ENCODE measurements around the gene IL18R1.
"Not testable (repeated sequence)": the region's sequence is repeated elsewhere in the genome, so short reads cannot be mapped to it uniquely, and the experiment has no call there.

IL18R1 gene

GRCh38 chr2:102355526-102356380, at the start of gene IL18R1:
Gene IL18R1 (plus strand): TSS chr2:102355796. CDS start chr2:102362661, 6,865 bp downstream.
- DNase-seq (ENCODE audit: low read depth, low spot score), result no peak

DNA sequence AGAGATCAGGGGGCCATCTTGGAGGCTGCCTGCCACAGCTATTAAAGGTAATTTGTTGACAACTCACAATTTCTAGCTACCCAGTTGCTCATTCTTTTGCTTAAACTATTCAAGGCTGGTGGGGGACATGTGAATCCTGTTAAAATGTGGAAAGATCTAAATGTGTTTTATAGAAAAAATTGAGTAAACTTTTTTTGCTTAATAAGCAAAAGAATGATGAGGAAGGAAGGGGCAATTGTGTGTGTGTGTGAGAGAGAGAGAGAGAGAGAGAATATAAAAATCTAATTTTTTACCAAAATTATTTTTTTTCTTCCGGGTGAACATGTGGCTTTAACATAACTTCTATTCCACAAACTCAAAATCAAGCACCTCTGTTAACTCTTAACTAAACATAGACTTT, 49.5 kb upstream of the IL18R1 start:
- DNase-seq (ENCODE audit: low read depth, low spot score), result no peak

DNA sequence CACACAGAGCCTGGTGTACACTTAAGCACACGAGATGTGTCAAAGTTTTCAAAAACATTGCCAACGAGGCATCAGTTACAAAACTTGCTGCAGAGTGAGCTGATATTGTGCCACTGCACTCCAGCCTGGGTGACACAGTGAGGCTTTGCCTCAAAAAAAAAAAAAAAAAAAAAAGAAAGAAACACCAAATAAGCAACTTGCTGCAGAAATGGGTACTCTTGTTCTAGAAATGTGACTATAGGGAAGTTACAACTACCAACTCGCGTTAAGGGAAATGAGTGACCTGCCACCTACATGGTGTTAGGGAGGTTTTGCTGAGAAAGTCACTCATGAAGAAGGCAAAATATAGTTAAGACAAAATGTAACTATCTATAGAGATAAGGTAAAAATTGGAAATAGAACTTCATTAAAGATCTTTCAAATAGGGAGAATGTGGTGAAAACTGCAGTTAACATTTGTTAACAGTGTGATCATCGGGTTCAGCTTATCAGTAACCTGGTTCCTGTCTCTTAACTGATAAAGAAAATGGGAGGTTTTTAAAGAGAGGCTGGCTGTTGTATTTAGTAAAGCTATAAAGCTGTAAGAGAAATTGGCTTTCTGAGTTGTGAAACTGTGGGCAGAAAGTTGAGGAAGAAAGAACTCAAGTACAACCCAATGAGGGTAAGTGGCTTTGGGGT, 44.5 kb upstream of the IL18R1 start, which contains the start of gene IL1RL1:
Gene IL1RL1, plus strand, starts transcription at position 600 of the 677 bp plus-strand sequence. CDS start 26,702 bp downstream, outside the sequence.
- DNase-seq (ENCODE audit: low read depth, low spot score), result no peak

DNA sequence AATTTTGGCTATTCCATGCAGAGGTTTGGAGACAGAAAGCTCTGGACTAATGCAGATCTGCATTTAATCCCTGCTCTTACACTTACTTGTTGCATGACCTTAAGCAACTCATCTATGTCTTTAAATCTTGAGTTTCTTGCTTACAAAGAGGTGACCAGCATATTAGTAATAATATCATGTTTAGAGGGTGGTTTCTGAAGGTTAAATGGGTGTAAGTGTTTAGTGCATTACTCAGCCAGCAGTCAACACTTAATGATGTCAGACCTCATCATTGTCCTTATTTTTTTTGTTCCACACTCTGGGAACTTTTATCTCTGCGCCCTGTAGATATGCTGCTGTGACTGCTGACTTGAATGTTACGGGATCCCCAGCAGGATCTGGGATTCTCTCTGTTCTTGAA, 42.6 kb upstream of the IL18R1 start:
- DNase-seq (ENCODE audit: low read depth, low spot score), result no peak

DNA sequence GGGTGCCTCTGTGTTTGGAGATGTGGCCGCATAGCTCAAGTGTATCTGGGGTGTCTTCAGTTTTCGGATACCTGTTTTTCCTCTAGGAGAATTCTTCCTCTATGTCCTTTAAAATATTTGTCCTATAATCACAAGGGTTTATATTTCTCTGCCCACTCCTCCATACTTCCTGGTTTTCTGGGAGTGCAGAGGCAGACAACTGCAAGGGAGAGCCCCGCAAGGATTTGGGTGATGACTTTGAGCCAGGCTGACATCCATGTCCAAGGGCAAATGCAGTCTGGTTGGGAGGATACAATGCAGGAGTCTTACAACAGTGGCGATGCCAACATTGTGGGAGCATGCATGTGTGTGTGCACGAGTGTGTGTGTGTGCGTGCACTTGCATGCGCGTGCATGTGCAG, 42.1 kb upstream of the IL18R1 start:
- no peak for DNase-seq (ENCODE audit: low read depth, low spot score)

GRCh38 chr2:102313950-102314349, 41.6 kb upstream of the IL18R1 start:
- DNase-seq (ENCODE audit: low read depth, low spot score), result no peak

DNA sequence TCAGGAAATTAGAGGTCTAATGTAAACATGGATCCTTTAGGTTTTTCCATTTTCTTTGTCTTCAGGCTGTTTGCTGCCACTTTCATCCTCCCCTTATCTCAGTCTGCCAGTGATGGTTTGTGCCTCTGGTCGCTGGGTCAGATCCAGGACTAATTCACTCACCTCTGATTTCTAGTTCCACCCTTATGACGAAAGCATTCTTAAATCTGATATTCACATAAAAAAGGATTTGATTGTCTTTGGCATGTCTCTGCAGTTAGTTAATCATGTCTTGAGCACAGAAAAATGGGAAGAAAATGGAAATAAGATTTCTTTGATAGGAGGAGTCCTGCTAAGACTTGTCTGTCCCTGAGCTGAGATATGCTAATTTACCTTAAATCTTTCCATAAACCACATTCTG, 39.7 kb upstream of the IL18R1 start:
- no peak for DNase-seq (ENCODE audit: low read depth, low spot score)

GRCh38 chr2:102317715-102318114, 37.9 kb upstream of the IL18R1 start:
- DNase-seq (ENCODE audit: low read depth, low spot score), result no peak

GRCh38 chr2:102318437-102318836, 37.2 kb upstream of the IL18R1 start:
- no peak for DNase-seq (ENCODE audit: low read depth, low spot score)

DNA sequence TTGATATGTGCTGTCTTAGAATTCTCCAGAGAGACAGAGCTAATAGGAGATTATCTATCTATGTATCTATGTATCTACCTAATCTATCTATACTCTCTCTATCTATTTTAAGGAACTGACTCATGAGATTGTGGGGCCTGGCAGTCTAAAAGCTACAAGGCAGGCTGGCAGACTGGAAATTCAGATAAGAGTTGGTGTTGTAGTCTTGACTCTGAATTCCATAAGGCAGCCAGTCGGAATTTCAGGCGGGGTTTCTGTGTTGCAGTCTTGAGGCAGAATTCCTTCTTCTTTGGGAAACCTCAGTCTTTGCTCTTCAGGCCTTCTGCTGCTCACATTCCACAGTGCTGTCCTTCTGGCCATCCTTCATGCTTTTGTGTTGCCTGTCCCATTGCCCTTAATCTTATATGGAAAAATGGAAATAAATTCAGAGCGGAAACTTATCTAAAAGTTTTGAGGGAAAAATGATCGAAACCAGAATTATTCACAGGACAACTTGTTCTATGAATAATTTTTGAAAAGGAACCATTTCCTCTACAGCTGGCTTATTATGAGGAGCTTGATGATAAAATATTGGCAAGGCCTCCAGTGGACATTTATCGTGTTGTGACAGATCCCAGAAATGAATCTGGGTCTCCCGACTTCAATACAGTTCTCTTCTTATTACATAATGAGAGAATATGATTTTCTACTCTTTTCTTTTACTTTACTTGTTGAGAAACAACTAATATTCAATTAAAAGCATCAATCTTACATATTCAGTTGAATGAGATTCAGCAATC, 33.5 kb upstream of the IL18R1 start:
- no peak for DNase-seq (ENCODE audit: low read depth, low spot score)

DNA sequence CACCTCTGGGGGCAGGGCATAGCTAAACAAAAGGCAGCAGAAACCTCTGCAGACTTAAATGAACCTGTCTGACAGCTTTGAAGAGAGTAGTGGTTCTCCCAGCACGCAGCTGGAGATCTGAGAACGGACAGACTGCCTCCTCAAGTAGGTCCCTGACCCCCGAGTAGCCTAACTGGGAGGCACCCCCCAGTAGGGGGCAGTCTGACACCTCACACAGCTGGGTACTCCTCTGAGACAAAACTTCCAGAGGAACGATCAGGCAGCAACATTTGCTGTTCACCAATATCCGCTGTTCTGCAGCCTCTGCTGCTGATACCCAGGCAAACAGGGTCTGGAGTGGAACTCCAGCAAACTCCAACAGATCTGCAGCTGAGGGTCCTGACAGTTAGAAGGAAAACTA, 30.7 kb upstream of the IL18R1 start:
- not testable (repeated sequence) for DNase-seq (ENCODE audit: low read depth, low spot score)

DNA sequence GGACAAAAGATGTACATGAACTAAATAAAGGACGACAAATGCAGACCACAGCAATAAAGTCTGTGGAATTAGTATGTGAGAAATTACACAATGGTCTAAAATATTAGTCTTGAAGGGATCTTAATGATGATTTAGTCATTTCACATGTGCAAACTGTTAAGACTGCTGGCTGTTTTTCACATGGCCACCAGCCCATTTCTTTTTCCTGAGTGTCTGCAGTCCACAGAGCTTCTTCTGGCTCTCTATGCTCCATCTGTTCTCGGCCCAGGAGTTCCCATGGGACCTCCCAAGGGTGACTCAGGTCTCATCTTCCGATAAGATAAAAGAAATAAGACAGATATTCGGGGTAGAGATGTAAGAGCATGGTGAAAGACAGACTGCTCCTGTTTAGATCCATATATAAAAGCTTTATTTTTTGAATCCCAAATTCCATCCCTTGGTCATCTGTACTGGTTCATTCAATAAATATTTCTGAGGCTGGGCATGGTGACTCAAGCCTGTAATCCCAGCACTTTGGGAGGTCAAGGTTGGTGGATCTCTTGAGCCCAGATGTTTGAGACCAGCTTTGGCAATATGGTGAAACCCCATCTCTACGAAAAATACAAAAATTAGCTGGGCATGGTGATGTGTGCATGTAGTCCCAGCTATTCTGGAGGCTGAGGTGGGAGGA, 24.1 kb upstream of the IL18R1 start:
- no peak for DNase-seq (ENCODE audit: low read depth, low spot score)

DNA sequence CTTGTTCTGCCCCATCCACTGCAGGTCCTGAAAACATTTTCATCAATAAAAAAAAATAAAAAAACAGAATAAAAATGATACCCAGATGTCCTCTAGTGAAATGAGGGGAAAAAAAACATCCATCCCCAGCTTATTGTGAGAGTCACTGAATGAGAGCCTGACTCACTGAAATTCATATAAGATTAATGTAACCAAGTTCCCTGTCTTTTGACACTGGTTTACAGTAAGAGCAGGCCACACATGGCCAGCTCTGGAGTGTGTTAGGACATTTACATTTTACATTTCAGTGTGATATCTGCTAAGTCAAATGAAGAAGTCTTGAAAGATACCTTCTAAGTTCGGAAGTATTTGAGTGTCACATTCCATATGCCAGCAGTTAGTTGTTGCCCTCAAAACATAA, 21.1 kb upstream of the IL18R1 start:
- DNase-seq (ENCODE audit: low read depth, low spot score), result no peak

GRCh38 chr2:102335871-102336366, 19.7 kb upstream of the IL18R1 start:
- no peak for DNase-seq (ENCODE audit: low read depth, low spot score)

DNA sequence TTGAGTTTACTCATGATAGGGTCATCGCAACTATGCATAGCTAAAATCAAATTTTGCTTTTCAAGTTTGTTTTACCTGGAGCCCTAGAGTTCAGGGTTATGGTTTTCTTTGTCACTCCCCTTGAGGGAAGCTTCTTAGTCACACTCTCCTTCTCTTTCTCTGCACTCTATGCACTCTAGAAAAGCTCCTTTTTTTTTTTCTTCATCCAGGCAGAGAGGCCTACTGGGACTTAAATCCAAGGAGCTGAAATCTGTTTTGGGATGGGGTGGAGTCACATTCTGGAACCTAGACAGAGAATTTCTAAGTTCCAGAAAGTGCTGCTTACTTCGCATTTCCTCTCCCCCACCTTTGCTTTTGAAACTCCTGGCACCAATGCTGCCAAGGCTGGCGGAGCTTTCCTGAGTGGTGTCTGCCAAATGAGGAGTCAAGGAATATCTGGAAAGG, 19.1 kb upstream of the IL18R1 start:
- DNase-seq (ENCODE audit: low read depth, low spot score), result no peak

- no peak for DNase-seq (ENCODE audit: low read depth, low spot score)
Measured at GRCh38 chr2:102337012-102337411, 18.6 kb upstream of the IL18R1 start.

DNA sequence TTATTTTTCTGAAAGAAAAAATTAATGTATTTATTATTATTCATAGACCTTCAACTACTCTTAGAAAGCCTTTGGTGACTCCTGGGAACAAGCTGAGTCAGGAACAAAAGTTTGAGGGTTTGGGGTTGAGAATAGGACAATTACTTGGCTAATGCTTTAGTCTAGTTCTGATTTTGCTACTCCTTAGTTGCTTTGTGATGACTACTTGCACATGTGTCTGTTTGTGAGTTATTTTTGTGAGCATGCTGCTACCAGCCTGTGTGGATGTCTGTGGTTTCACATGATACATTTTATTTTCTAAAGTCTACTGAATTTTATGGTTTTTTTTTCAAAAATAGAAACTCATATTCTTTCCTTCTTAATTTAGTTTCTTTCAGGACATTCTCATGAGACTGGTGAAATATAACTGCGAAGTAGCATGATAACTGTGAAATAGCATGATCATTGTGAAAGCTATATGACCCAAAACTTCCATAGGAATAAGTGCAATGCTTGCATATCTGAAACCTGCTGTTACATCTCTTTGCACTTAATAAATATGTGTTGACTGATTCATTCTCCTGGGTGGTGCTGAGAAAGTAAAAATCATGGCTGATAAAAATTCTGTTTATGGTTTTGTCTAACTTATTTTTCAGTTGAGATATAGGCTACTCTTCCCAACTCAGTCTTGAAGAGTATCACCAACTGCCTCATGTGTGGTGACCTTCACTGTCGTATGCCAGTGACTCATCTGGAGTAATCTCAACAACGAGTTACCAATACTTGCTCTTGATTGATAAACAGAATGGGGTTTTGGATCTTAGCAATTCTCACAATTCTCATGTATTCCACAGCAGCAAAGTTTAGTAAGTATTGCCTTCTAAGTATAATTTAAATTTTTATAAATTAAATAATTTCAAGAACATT, 17.9 kb upstream of the IL18R1 start:
- DNase-seq (ENCODE audit: low read depth, low spot score), result no peak

DNA sequence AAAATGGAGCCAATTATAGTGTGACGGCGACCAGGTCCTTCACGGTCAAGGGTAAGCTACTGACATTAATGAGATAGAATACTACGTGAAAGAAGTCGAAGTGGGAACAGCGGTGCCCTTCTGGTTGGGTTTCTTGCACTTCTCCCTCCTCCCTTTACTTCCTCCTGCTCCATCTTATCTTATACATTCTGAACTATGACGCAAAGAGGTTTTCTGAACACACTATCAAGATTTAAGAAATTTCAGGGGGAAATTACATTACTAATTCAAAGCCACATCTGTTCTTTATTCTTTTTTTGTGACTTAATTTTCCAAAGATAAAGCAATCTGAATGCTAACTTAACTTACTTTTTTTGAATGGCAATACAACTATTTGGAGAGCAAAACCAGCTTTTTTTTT, 14.8 kb upstream of the IL18R1 start:
- DNase-seq (ENCODE audit: low read depth, low spot score), result no peak

GRCh38 chr2:102342888-102343287, 12.7 kb upstream of the IL18R1 start:
- DNase-seq (ENCODE audit: low read depth, low spot score), result no peak

DNA sequence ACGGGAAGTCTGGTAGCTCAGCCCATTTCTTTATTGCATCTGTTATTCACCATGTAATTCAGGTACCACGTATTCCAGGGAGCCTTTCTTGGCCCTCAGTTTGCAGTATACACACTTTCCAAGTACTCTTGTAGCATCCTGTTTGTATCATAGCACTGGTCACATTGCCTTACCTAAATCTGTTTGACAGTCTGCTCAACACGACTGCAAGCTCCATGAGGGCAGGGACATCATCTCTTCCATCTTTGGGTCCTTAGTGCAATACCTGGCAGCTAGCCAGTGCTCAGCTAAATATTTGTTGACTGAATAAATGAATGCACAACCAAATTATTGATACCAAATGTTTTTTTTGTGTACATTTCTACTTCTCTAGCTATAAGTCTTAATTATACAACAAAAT, 11.2 kb upstream of the IL18R1 start:
- no peak for DNase-seq (ENCODE audit: low read depth, low spot score)
